K562 (cell line): ENCODE measurements around the gene SERPINB5. TPM values are rescaled to one million over a fixed set of nuclear protein-coding genes. Genes with fewer than 3 reads are reported as not detected.

Experiments used
- ATAC-seq: fragments of 200-7000 bp; cut with Tn5 transposase; 3 replicates; pipeline ENCODE4 v1.9.1; 2020; ENCODE audit warnings: moderate library complexity
- BruUV-seq: library from RNA; stranded (reverse); fragments of 400-500 nt; replicated peaks from 2 replicates; lab custom pipeline; 2021; lab: Mats Ljungman, UMichigan
- CTCF ChIA-PET: fragments of 300-600 bp; formaldehyde crosslinking; extraction: SDS; loops from one replicate; lab custom pipeline; 2021; ENCODE audit warnings: low intra/inter-chr PET ratio; lab: Yijun Ruan, JAX
- POLR2A ChIA-PET: fragments of 300-600, 350-650 bp; sonication (Branson Sonifier 250); formaldehyde crosslinking; extraction: SDS; loops from one replicate; lab custom pipeline; 2021; ENCODE audit warnings: antibody characterized with exemption, inconsistent platforms; lab: Yijun Ruan, JAX
- DNase-seq, 4 experiments: peaks; one replicate each; pipeline versions ENCODE4 v3.0.0 to v3.0.0-alpha.2; 2011 to 2018; ENCODE audit warnings: low spot score in 3 of 4, mixed read lengths in 3 of 4; ENCODE audit errors: extremely low read depth in 1 of 4
- FAIRE-seq: peaks from 2 replicates; lab custom pipeline; 2011; peaks lifted over from hg19 to GRCh38; lab: Jason Lieb, UNC
- H2AFZ ChIP-seq: 2 replicates; pipeline ENCODE4 v1.6.0; 2011; ENCODE audit warnings: low read depth, low read length, control low read depth, inconsistent platforms
- H3K27ac ChIP-seq: fragments of 200-600 bp; 3 replicates; pipeline ENCODE4 v1.8.0; 2011; ENCODE audit warnings: low read depth, mild to moderate bottlenecking, control low read depth, inconsistent platforms, low read length, moderate library complexity, mixed read lengths; ENCODE audit errors: extremely low read depth
- H3K27me3 ChIP-seq, 2 experiments: fragments of 300-600 bp in 1 of 2; 2 replicates in 1 of 2; 3 replicates in 1 of 2; pipeline versions ENCODE4 v1.6.0 to v1.8.0; 2011; ENCODE audit warnings: inconsistent platforms in 2 of 2, low read length in 2 of 2, mild to moderate bottlenecking in 1 of 2, mixed read lengths in 1 of 2, moderate library complexity in 1 of 2; ENCODE audit not compliant: control insufficient read depth in 2 of 2, insufficient read depth in 2 of 2
- H3K36me3 ChIP-seq: fragments of 300-600 bp; 3 replicates; pipeline ENCODE4 v1.8.0; 2011; ENCODE audit warnings: mild to moderate bottlenecking, low read length, inconsistent platforms; ENCODE audit not compliant: control insufficient read depth, insufficient read depth
- H3K4me1 ChIP-seq, 2 experiments: fragments of 200-600 bp in 1 of 2; replicated peaks in 1 of 2; 2 replicates in 1 of 2; 3 replicates in 1 of 2; pipeline versions ENCODE4 v1.5.1 to v1.8.0; 2011; ENCODE audit warnings: inconsistent platforms in 2 of 2, low read length in 2 of 2, mild to moderate bottlenecking in 1 of 2, mixed read lengths in 1 of 2, moderate library complexity in 1 of 2; ENCODE audit not compliant: control insufficient read depth in 2 of 2, insufficient read depth in 2 of 2
- H3K4me2 ChIP-seq: 2 replicates; pipeline ENCODE4 v1.6.1; 2011; ENCODE audit warnings: low read length, control low read depth, inconsistent platforms, mixed read lengths; ENCODE audit not compliant: insufficient read depth
- H3K4me3 ChIP-seq: fragments of 200-600 bp; sonication (generic), shearing (Covaris generic); 2 replicates; pipeline ENCODE4 v1.5.1; 2016; ENCODE audit warnings: control low read depth, inconsistent platforms
- H3K79me2 ChIP-seq: fragments of 200-600 bp; 3 replicates; pipeline ENCODE4 v1.8.0; 2011; ENCODE audit warnings: low read length, inconsistent platforms; ENCODE audit not compliant: control insufficient read depth, insufficient read depth
- H3K9ac ChIP-seq, 2 experiments: 2 replicates each; pipeline versions ENCODE4 v1.6.0 to v1.6.1; 2011; ENCODE audit warnings: low read depth in 2 of 2, low read length in 2 of 2, control low read depth in 1 of 2, inconsistent platforms in 1 of 2, mild to moderate bottlenecking in 1 of 2, mixed read lengths in 1 of 2; ENCODE audit not compliant: insufficient read depth in 1 of 2
- H3K9me1 ChIP-seq: one replicate; pipeline ENCODE4 v1.6.0; 2011; ENCODE audit warnings: inconsistent platforms, mild to moderate bottlenecking, low read length, moderate library complexity; ENCODE audit not compliant: control insufficient read depth, insufficient read depth
- H3K9me3 ChIP-seq: replicated peaks from 2 replicates; pipeline ENCODE4 v1.5.1; 2011; ENCODE audit warnings: low read depth, low read length, inconsistent platforms; ENCODE audit not compliant: control insufficient read depth, insufficient read depth
- H4K20me1 ChIP-seq: replicated peaks from 2 replicates; pipeline ENCODE4 v1.6.1; 2011; ENCODE audit warnings: low read length, inconsistent platforms, mixed read lengths; ENCODE audit not compliant: control insufficient read depth, insufficient read depth
- HDAC2 ChIP-seq: fragments of 450-650 bp; IDR thresholded peaks from 2 replicates; pipeline ENCODE4 v1.6.1; 2016; ENCODE audit warnings: mild to moderate bottlenecking
- PHB2 ChIP-seq: fragments of 450-650 bp; IDR thresholded peaks from 2 replicates; pipeline ENCODE4 v1.6.1; 2017; ENCODE audit warnings: low read depth
- ZBTB40 ChIP-seq, 2 experiments: fragments of 450-650 bp in 1 of 2; sonication (generic) in 1 of 2; formaldehyde crosslinking in 1 of 2; IDR thresholded peaks; 2 replicates each; pipeline versions ENCODE4 v1.7.1 to v1.9.0; 2016 to 2022; ENCODE audit warnings: inconsistent platforms in 1 of 2, mild to moderate bottlenecking in 1 of 2, missing genetic modification reagents in 1 of 2
- WGBS: fragments of 100-300 bp; shearing (Covaris generic); methylation state at CpG from one replicate; pipeline ENCODE4 v1.1.6; 2016; ENCODE audit warnings: low coverage, mixed read lengths; ENCODE audit not compliant: insufficient coverage; ENCODE audit errors: missing lambda C conversion rate; 5-methylcytosine and 5-hydroxymethylcytosine counted together
- in situ Hi-C: fragments of 300-500 bp; cut with MboI; formaldehyde crosslinking; loops from 4 replicates; pipeline ENCODE4 v1.15.0; 2018; ENCODE audit warnings: inconsistent platforms, mixed read lengths
- intact Hi-C: fragments of 100-400 bp; cut with micrococcal nuclease; formaldehyde crosslinking; loops from 2 replicates; pipeline ENCODE4 v1.14.2; 2022
- polyA plus RNA-seq, 8 experiments: library from polyadenylated mRNA; depleted of rRNA in 4 of 8; stranded (reverse) in 5 of 8; unstranded in 3 of 8; fragments of >200 nt; fragmentation: Nextera tagmentation in 2 of 8; fragmentation: Illumina TruSeq in 1 of 8; extraction: Ambion mirVana in 2 of 8; extraction: Trizol in 1 of 8; gene quantifications; 2 replicates each; pipeline versions ENCODE4 v1.2.1 to v1.2.3, GENCODE V29; 2011 to 2014; ENCODE audit warnings: inconsistent platforms in 1 of 8, missing spikeins in 1 of 8
- total RNA-seq, 7 experiments: library from RNA; depleted of rRNA in 6 of 7; stranded (reverse); fragments of >200 nt in 6 of 7; fragmentation: Illumina TruSeq in 2 of 7; extraction: Trizol in 2 of 7; gene quantifications; 2 replicates each; pipeline versions ENCODE4 v1.2.1 to v1.2.3, GENCODE V29; 2011 to 2021; ENCODE audit warnings: low replicate concordance in 1 of 7

Gene SERPINB5
- total and polyA plus RNA-seq, 9 of the 15 experiments (the other 6 are each of a cell fraction or from before 2014, with no cell fraction given): 0.05 to 1.4 (median 0.49) TPM; not detected in 1

- no peak for DNase-seq
- in situ Hi-C loops (no loop called here), intact Hi-C loops (no loop called here)
- no peak for FAIRE-seq
- TF ChIP-seq ZBTB40 (IDR thresholded peaks at IDR 0.05): peak; percentile 79
- TF ChIP-seq ZBTB40 (CRISPR knock-in tag; IDR thresholded peaks at IDR 0.05): no peak
- no peak for TF ChIP-seq PHB2
- TF ChIP-seq HDAC2: no peak
- H3K4me1 ChIP-seq: no peaks in the 10 kb centered on the region
- H3K79me2 ChIP-seq: no peaks in the 10 kb centered on the region
- no peak overlapping the region for H3K9ac ChIP-seq
- BruUV-seq: no TSS peak
- no peaks in the 10 kb centered on the region for H3K36me3 ChIP-seq
- no peaks in the 10 kb centered on the region for H3K9me3 ChIP-seq
- CTCF ChIA-PET: no interaction called here
- H3K9me1 ChIP-seq: no peaks in the 10 kb centered on the region
- H3K27ac ChIP-seq: no peak overlapping the region
- no peak overlapping the region for H3K4me2 ChIP-seq
- WGBS: 0% methylated on average over 2 of the region's 2 CpGs
- no peaks in the 10 kb centered on the region for H3K27me3 ChIP-seq
- ATAC-seq: no peak
- no peaks in the 10 kb centered on the region for H4K20me1 ChIP-seq
- no peak overlapping the region for H2AFZ ChIP-seq
- H3K4me3 ChIP-seq: no peak overlapping the region
- POLR2A ChIA-PET: no interaction called here
These were observed 67.3 kb downstream of the SERPINB5 start for GRCh38 chr18:63544017-63544416.
